GM23338 (cell line): Measurements from ENCODE around the gene SUV39H1.

Experiments used
- CREB1 ChIP-seq: fragments of 250-450 bp; sonication (Bioruptor Pico); IDR thresholded peaks from 2 replicates; pipeline ENCODE4 v1.5.0; 2020; ENCODE audit warnings: low read depth, mild to moderate bottlenecking, moderate library complexity
- CTCF ChIP-seq, 2 experiments: fragments of 200-600 bp in 1 of 2; sonication (generic) in 1 of 2; conservative IDR thresholded peaks; 2 replicates each; pipeline versions ENCODE4 v1.5.1 to v1.6.1; 2016 to 2017; ENCODE audit warnings: antibody characterized with exemption in 2 of 2, low read depth in 2 of 2, mild to moderate bottlenecking in 2 of 2, moderate library complexity in 1 of 2
- ETS1 ChIP-seq: IDR thresholded peaks from 2 replicates; pipeline ENCODE4 v1.6.1; 2016; ENCODE audit warnings: antibody characterized with exemption
- EZH2 ChIP-seq: fragments of 200-600 bp; sonication (generic); IDR thresholded peaks from one replicate; pipeline ENCODE4 v1.8.0; 2017; ENCODE audit warnings: antibody characterized with exemption, mild to moderate bottlenecking, low read depth; ENCODE audit not compliant: unreplicated experiment
- EZH2phosphoT487 ChIP-seq: fragments of 200-600 bp; sonication (generic); IDR thresholded peaks from one replicate; pipeline ENCODE4 v1.8.1; 2018; ENCODE audit warnings: antibody characterized with exemption; ENCODE audit not compliant: unreplicated experiment
- JUNB ChIP-seq: IDR thresholded peaks from one replicate; pipeline ENCODE4 v1.6.1; 2016; ENCODE audit warnings: antibody characterized with exemption; ENCODE audit not compliant: unreplicated experiment
- POLR2AphosphoS5 ChIP-seq: IDR thresholded peaks from 2 replicates; pipeline ENCODE4 v1.6.1; 2016; ENCODE audit warnings: antibody characterized with exemption, low read depth
- REST ChIP-seq: IDR thresholded peaks from one replicate; pipeline ENCODE4 v1.6.1; 2018; ENCODE audit warnings: antibody characterized with exemption; ENCODE audit not compliant: unreplicated experiment
- STAT1 ChIP-seq: IDR thresholded peaks from one replicate; pipeline ENCODE4 v1.6.1; 2016; ENCODE audit warnings: antibody characterized with exemption; ENCODE audit not compliant: unreplicated experiment
- ZNF331 ChIP-seq: fragments of 250-450 bp; sonication (Bioruptor Pico); IDR thresholded peaks from 2 replicates; pipeline ENCODE4 v1.5.0; 2020; ENCODE audit warnings: low read depth, mild to moderate bottlenecking, moderate library complexity

DNA sequence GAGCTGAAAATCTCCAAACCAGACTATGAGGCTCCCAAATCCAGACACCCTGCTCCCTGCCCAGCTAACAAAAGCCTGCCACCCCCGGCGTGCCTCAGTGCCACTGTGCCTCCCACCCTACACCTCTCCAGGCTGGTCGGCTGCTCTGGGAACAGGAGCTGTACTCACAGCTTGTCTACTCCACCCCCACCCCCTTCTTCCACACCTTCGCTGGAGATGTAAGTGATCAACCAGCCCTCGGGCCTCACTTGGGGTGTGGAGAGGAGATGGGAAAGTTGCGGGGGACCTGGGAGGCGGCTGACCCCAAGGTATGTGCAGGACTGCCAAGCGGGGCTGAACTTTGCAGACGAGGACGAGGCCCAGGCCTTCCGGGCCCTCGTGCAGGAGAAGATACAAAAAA, 11.1 kb upstream of the SUV39H1 start:
- TF ChIP-seq EZH2 = no peak
- TF ChIP-seq CTCF (conservative IDR thresholded peaks at IDR 0.05; ENCODE audit: low read depth in 2 of 2) = no peak
- no peak for TF ChIP-seq POLR2AphosphoS5
- TF ChIP-seq STAT1 = no peak
- no peak for TF ChIP-seq REST
- no peak for TF ChIP-seq CREB1 (CRISPR knock-in tag)
- TF ChIP-seq EZH2phosphoT487 = no peak
- no peak for TF ChIP-seq ETS1
- no peak for TF ChIP-seq JUNB
- TF ChIP-seq ZNF331 = no peak
